NAMALWA (cell line): ENCODE results near the gene FRMD4A.

Experiments
- DNase-seq: peaks from one replicate; pipeline ENCODE4 v3.0.0-alpha.2; 2015; ENCODE audit warnings: low spot score

FRMD4A gene

DNA sequence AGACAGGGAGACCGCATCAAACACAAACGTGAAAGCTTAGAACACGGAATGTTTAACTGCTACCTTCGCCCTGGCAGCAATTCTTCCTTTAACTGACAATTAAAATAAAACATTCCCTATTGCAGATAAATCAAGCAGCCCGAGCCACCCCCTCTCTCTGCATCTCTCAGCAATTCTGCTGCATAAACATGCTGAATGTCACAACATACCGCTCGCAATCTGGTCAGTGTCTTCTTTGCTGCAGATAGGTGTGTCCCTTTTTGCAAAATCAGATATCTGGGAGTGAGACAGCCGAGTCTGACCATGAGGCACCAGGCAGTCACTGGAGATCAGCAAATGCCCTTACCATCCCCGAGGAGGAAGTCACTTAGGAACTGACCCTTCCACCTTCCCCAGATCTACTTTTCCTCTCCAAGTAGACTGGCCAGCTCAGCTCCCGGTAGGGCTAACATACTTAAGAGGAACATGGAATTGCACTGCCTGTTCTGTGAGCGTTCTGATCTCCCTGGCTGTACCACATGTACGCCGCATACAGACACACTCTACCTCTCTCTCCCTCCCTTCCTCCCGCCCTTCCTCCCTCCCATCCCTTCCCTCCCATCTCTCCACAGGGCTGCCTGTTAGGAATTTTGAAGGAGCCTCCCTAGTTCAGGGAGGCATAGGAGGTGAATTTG lies at the start of gene FRMD4A:
Gene FRMD4A (minus strand): TSS at position 537 of the 674 bp plus-strand sequence.
- DNase-seq = no peak

DNA sequence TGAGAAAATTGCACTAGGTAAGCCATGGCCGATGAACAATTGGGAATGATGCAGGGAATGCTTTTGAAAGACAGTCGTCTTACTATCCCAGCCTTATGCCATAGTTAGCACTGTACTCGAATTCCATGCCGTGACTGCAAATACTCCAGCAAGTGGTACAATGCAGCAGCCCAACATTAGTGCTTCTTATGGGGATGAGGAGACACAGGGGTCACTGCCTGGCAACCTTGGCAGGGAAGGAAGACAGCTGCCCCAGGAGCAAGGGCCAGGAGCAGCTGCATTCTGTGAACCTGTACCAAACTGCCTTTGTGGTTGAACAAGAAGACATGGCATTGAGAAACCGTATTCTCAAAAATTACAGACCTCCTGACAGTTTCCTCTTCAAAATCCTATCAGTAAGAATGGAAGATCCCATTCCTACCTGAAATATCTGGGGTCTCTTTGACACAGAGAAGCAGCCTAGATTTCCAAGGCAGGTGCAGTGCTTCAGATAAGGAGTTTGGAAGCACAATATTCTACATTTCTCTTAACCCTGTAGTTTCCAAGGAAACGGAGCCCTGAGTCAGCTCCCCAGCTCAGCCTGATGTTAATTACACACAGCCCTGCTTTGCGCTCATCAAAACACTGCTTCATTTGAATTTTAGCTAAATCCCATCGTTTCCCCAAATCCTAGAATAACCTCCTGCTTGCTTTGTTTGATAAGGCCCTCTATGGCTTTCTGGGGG lies 49.0 kb upstream of the FRMD4A start:
- DNase-seq = no peak

DNA sequence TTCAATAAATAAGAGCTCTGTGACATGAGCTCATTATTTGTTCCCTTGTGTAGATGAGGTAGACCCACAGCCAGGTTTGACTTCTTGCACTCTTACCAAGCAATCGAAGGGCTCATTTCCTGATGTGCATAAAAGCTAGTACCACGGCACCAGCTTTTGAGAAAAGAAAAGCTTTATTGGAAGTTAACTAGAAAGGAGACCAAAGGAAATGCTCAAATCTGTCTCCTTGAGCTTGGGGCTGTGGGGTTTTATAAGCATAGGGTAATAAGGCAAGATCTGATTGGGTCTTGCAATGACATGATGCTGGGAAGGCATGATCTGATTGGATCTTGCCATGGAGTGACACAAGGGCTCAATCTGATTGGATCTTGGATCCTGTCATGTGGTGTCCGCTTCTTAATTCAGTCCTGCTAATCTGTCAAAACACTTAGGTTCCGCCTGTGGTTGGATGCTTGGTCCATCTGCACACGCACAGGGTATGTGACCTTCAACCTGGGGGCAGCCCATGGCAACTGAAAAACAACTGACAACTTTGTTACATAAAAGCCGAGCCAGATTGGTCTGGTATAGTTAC lies 47.8 kb upstream of the FRMD4A start:
- peak; percentile 45 for DNase-seq

DNA sequence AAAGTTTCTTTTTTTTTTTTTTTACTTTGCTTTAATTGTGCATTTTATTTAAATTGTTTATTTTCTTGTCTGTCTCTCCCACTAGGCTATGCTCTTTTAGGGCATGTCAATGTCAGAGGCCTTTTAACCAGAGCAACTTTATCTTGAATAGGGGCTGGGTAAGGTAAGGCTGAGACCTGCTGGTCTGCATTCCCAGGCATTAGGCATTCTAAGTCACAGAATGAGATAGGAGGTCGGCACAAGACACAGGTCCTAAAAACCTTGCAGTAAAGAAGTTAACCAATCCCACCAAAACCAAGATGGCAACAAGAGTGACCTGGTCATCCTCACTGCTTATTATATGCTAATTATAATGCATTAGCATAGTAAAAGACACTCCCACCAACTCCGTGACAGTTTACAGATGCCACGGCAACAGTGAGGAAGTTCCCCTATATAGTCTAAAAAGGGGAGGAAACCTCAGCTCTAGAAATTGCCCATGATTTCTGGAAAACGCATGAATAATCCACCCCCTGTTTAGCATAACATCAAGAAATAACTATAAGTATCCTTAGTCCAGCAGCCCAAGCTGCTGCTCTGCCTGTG lies 47.0 kb upstream of the FRMD4A start:
- DNase-seq = no peak

DNA sequence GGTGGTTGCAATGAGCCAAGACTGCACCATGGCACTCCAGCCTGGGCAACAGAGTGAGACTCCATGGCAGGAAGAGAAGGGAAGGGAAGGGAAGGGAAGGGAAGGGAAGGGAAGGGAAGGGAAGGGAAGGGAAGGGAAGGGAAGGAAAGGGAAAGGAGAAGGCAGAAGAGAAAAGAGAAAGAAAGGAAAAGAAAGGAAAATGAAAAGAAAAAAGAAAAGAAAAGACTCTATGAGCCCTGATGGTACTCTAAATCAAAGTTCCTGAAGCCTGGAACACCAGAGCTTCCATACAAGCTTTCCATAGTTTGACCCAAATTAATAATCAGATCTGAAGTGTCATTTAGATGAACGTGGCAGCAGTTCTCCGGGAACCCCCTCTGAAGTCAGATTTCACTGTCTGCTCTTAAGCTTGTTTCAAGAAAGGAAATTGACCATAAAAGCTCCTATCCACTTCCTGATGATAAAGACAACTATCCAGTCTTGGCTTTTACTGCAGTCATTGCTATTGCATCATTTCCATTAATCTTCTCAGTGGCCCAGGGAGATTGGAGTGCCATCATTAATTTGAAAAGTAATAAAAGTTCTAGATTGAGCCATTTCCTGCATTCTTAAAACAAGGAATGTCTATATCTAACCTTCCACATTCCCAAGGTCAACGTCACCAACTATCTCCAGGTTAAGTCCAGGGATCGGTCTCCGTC lies 44.2 kb upstream of the FRMD4A start:
- no peak for DNase-seq

DNA sequence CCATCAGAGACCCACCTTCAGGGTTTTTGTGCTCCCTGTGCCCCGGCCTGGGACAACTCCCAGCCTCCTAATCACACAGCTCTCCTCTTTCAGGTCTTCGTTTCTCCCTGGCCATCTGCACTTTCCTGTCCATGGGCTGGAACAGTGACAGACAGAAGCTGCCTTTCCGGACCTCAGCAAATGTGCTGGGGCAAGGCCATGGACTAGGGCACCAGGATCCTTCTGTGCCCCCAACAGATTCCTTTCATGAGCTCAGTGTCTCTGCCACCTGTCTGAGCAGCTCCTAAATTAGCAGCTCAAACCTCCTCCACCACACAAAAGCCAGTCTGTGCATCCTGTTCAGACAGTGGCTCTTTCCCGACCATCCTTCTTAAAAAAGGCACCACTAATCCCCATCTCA lies 41.9 kb upstream of the FRMD4A start:
- no peak for DNase-seq

DNA sequence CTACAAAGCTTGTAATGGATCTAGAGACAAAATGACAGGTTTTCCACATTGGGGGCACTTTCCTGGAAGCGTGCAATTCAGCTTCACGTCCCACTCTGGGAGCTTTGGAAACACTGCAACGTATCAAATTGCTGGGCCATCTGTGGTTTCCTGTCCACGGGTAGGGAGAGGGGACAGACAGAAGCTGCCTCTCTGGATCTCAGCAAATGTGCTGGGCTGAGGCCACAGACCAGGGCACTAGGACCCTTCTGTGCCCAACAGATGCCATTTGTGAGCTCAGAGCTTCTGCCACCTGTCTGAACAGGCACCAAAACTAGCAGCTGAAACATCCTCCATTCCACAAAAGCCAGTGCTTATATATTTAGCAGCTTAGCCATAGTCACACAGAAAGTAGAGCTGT lies 40.9 kb upstream of the FRMD4A start:
- DNase-seq = no peak

DNA sequence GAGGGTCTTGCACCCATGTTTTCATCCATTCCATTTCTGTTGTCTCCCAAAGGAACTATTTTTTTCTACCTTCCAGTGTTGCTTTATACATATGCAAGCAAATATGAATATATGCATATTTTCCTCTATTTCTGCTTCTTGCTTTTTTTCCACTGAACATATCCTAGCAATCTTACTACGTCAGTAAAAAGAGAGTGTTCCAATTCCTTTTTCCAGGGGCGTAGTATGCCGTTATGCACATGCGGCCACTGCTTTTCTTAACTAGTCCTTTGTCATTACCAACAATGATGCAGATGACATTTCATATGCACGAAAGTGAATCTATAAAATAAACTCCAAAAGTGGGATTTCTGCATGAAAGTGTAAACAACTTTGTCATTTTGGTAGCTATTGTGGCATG lies 40.2 kb upstream of the FRMD4A start:
- no peak for DNase-seq

DNA sequence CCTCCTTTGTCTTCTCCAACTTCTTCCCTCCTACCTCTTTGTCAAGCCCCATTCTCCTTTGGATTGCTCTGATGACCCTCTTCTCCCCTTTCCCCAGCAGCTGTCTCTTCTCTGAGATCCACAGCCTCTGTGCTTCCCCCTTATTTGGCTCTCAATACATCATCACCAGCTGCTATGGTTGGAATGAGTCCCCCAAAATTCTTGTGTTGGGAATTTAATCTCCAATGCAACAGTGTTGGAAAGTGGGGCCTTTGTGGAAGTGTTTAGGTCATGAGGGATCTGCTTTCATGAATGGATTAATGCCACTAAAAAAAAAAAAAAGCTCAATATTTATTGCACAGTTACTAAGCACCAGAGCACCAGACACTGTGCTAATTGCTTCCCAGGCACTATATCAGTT lies 39.2 kb upstream of the FRMD4A start:
- DNase-seq = no peak

DNA sequence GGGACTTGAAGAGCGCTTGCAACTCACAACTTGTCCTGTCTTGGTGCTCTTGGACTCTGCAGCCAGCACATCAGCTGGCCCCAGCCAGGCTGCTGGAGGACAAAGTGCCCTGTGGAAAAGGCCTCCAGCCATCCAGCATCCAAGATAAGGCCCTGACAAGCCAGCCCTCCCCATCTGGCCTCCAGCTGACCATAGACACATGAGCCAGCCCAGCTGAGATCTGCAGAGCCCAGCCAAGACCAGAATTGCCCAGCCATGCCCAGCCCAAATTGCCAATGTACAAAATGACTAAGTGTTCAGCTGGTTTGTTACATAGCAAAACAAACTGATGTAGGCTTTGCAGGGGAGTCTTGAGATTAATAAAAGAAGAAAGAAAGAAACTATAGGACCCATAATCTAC lies 36.0 kb upstream of the FRMD4A start:
- DNase-seq = no peak

DNA sequence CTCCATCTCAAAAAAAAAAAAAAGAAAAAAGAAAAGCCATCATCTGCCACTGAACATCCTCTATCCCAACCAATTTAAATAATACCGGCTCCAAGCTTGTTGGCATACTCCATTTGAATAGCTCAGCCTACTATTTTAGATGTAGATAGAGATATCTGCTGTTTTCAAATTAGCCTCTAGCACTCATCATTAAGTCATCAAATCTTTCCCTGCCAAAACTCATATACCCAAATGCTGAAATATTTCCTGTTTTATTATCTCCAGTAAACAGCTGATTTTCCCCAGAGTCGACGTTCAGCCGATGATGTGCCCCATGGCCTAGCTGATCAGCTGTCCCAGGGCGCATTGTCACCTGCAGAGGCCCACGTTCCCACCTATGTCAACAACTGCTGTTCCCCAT lies 34.5 kb upstream of the FRMD4A start:
- DNase-seq = no peak

DNA sequence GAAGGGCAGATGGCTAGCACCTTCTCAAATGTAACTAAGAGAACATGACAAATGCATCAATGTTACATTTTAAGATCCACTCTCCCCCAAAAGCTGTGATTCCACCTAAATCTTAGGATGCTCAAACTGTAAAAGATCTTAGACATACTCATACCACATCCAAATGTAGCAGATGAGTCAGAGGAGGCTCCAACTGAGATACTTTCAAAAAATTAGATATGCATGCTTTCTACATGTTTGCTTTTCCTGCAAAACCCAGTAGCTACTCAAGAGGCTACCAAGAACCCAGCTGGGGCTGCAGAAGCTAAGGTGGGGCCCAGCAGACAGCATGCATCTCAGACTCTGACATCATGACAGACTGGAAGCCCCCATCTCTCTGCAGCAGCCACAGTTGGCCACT lies 31.4 kb upstream of the FRMD4A start:
- DNase-seq = no peak

DNA sequence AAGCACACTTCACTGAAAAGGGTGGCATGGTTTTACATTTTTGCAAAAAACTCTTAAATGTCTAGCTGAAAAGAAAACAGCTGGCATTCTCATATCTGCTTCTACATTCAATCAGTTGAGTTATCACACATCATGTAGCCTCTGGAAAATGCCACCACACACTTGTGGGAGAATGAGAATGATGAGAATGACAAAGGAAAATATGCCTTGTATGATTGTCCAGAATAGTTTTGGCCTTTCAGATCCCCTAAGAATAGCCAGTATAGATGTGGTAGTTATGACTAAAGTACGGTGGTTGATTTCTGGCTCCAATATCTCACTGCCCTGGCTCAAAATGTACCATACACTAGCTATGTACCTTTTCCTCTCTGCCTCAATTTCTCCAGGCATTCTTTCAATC lies 30.2 kb upstream of the FRMD4A start:
- DNase-seq = no peak

DNA sequence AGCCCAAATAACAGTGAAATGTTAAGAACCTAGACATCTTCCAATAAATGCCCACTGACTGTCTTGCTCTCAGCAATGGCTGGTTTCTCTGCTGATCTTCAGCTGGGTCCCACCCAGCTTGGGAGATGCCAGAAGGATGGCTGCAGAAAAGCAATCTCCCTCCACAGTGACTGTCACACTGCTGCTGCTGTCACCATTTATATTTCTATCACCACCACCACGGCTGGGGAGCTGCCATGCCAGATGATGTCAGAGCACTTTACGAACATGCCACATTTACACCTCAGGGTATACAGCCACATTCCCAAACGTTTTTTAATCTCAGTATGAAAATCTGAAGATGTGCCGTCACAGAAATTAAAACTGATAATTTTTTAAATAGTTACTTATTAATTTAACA lies 29.8 kb upstream of the FRMD4A start:
- DNase-seq = no peak

DNA sequence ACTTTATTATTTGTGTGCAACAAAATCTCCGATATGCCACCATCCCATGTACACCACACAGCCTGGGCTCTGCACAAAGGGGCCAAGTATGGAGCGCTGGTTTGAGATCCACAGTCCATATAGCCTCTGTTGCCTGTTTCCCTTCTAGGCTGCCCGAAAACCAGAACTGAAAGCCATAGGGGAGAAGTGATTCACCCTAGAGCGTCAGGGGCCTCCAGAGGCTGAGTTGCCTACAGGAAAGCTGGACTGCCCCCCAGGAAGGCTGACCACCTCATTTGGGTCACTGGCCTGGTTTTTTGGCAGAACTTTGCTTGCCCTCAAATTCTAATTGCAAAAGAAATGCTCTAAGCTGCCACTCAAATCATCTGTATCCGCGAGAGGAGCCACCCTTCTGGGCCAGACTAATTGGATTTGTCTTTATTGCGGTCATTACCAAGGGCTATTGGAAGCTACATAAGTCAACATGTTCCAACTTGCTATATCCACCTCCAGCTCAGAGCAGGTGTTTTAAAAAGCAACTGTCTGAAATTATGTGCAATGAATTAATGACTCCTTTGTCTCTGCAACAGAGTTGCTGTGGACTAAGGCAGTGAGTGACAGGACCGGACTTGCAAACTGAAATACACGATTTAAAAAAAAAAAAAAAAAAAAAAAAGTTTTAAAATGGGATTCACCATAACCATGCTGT lies 28.3 kb upstream of the FRMD4A start:
- DNase-seq = no peak

DNA sequence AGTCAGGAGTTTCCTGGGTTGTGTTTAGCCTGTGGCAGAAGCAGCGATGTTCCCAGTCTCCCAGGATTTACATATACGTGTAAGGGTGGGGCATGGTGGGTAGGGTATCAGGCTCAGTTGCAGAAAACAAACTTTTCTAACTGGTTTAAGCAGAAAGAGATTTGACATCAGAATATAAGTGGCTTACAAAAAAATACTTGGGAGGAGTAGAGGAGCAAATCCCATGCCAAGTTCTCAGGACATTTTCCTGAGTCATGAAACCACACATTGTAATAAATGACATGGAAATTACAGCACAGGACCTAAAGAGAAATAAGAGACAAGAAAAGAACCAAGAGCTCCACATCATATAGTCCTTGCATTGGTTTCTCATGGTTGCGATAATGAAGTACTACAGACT lies 26.2 kb upstream of the FRMD4A start:
- no peak for DNase-seq

DNA sequence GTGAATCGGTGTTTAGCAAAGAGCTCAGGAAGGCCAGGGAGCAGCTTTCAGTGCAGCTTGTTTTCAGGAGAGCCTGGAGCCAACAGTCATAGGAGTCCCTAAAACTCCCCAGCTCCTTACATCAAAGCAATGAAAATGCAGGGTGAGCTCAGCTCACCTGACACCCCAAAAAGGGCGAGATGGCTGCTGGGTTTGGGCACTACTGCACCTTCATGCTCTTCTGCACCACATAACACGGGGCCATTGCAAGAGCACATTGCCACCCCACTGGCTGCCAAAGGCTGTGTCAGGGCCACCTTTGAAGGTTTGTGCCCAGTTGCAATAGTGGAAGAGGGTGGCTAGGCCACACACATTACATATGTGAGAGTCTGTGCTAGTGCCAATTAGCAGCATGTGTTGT lies 25.0 kb upstream of the FRMD4A start:
- no peak for DNase-seq

DNA sequence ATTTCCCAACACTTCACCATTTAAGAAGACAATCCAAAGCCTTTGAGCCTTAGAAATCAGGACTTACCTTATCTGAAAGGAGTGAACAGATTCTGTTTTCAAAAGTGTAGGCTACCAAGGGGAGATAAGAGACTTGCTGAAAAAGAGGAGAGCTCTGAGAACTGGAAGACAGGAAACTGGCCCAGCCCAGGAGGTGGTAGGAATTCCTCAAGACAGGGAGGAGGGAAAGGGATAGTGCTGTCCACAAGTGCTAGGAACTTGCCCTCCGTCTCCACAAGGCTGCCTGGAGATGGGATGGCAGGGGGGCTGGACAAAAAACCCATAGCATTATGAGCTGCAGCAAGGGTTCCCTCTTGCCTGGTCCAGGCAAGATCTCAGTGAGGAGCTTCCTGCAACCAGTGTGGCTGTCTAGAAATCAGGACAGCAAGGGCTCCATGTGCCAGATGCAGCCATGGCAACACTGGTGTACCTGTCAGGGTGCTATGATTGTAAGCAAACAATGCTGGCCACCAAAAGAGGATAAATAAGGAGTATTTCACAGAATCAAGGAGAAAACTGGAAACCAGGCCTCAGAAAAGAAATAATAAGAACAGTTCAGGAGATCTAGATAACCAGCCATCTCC lies 22.7 kb upstream of the FRMD4A start:
- DNase-seq = no peak

DNA sequence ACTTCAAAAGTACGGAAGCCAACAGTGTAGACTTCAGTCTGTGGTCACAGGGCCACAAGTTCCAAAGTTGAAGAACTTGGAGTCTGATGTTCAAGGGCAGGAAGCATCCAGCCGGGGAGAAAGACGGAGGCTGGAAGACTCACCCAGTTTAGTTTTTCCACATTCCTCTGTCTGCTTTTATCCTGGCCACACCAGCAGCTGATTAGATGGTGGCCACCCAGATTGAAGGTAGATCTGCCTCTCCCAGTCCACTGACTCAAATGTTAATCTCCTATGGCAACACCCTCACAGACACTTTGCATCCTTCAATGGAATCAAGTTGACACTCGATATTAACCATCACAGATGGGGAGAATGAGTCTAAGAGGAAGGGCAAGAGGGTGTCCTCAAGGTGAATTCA lies 19.3 kb upstream of the FRMD4A start:
- DNase-seq = no peak

DNA sequence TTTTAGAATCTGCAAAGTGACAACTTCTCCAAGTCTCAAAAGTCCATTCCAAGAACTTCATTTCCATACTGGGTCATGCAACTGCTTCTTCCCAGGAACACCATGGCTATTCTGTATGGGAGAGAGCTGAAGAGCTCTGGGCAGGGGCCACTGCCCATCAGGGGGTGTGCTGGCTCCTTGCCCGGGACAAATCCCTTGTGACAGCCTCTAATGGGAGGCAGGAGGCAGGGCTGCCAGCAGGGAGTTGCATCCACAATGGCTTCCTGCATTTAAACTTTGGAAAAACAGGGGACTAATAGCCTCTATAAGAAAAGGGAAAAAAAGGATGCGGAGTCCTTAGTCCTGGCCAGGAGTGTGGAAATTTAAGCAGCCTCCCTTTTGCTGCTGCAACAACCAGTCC lies 18.4 kb upstream of the FRMD4A start:
- DNase-seq = no peak

DNA sequence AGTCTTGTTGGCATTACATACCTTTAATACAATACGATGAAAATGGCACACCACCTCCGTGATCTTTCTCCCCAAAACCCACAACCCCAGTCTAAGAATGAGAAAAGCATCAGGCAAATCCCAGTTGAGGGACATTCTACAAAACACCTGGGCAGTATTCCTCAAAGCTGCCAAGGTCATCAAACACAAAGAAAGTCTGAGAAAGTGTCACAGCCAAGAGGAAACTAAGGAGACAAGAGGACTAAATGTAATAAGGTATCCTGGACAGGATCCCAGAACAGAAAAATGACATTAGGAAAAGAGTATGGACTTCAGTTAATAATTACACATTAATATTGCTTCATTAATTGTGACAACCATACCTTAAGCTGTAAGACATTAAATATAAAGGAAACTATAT lies 14.5 kb upstream of the FRMD4A start:
- DNase-seq = no peak
